HuH-7 (cell line): ENCODE measurements around the gene APOBEC3B.
"Not testable (repeated sequence)": the region's sequence is repeated elsewhere in the genome, so short reads cannot be mapped to it uniquely, and the experiment has no call there.

ENCODE experiments used
- DNase-seq: peaks from one replicate; pipeline ENCODE4 v3.0.0; 2011; ENCODE audit warnings: low spot score

Gene APOBEC3B

GRCh38 chr22:39031434-39032295, 49.5 kb downstream of the APOBEC3B start:
- not testable (repeated sequence) for DNase-seq

GRCh38 chr22:39037071-39037470, 54.9 kb downstream of the APOBEC3B start:
- DNase-seq, result not testable (repeated sequence)

DNA sequence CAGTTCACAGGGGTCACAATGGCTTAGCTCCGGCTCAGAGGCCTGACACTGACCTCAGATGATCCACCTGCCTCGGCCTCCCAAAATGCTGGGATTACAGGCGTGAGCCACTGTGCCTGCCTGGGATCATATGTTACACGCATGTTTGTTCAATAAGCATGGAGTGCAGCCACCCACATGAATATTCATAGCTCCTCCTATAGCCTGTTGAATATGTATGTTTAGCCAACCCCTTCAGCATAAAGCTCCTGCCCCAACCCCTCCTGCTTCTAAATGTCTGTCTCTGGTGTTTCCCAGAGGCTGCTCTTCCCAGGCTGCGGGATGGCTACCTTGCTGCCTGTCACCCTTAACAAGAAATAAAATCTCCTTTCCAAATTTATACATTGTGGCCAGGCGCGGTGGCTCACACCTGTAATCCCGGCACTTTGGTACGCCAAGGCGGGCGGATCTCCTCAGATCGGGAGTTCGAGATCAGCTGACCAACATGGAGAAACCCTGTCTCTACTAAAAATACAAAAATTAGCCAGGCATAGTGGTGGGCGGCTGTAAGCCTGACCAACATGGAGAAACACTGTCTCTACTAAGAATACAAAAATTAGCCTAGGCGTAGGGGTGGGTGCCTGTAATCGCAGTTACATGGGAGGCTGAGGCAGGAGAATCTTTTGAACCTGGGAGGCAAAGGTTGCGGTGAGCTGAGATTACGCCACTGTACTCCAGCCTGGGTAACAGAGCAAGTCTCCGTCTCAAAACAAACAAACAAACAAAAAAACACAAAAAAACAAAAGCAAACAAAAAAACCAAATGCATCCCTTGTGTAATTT, 57.4 kb downstream of the APOBEC3B start:
- no peak for DNase-seq

DNA sequence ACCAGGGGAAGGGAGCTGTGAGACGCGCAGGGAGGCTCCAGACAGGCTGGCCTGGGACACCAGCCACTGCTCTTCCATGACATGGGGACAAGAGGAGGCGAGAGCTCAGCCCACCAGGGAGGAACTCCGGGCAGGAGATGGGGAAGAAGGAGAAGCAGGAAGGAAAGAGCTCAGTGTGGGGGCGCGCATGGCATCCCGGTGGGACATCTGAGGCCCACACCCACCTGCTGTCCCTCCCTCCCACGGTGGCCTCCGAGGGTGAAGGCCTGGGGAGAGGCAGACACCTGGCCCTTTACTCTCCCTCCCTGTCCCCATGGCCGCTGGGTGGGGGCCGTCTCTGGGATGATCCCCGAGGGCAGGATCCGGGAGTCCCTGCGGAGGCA, 58.0 kb downstream of the APOBEC3B start:
- not testable (repeated sequence) for DNase-seq

- not testable (repeated sequence) for DNase-seq
Observed at GRCh38 chr22:39040538-39041296, 58.6 kb downstream of the APOBEC3B start, which contains the start of gene APOBEC3F. Gene APOBEC3F, plus strand, starts transcription at chr22:39040864. Its CDS starts 97 bp downstream, at chr22:39040961.

- DNase-seq, result no peak
Observed at GRCh38 chr22:39041908-39042307, 59.8 kb downstream of the APOBEC3B start.
